GM12874 (cell line): Measurements from ENCODE around the gene RNF168.

Experiments
- TF ChIP-seq, protein P1 (sequence below): IDR thresholded peaks from 2 replicates; pipeline ENCODE4 v1.5.1; 2011; ENCODE audit warnings: low read depth, mild to moderate bottlenecking, control low read depth, low read length, moderate library complexity; ENCODE audit not compliant: insufficient read depth

The RNF168 gene

DNA sequence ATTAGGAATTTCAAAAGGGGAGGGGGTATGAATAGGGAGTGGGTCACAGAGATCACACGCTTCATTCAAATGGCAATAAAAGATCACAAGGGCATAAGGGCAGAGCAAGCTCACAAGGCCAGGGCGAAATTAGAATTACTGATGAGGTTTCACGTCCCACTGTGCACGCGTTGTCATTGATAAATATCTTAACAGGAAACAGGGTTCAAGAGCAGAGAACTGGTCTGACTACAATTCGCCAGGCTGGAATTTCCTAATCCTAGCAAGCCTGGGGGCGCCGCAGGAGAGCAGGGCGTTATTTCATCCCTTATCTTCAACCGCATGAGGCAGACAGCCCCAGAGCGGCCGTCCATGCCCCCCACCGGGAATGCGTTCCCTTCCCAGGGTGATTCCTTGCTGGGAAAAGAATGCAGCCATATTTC lies 29.7 kb upstream of the RNF168 start:
- TF ChIP-seq, protein P1, sequence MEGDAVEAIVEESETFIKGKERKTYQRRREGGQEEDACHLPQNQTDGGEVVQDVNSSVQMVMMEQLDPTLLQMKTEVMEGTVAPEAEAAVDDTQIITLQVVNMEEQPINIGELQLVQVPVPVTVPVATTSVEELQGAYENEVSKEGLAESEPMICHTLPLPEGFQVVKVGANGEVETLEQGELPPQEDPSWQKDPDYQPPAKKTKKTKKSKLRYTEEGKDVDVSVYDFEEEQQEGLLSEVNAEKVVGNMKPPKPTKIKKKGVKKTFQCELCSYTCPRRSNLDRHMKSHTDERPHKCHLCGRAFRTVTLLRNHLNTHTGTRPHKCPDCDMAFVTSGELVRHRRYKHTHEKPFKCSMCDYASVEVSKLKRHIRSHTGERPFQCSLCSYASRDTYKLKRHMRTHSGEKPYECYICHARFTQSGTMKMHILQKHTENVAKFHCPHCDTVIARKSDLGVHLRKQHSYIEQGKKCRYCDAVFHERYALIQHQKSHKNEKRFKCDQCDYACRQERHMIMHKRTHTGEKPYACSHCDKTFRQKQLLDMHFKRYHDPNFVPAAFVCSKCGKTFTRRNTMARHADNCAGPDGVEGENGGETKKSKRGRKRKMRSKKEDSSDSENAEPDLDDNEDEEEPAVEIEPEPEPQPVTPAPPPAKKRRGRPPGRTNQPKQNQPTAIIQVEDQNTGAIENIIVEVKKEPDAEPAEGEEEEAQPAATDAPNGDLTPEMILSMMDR = no peak

DNA sequence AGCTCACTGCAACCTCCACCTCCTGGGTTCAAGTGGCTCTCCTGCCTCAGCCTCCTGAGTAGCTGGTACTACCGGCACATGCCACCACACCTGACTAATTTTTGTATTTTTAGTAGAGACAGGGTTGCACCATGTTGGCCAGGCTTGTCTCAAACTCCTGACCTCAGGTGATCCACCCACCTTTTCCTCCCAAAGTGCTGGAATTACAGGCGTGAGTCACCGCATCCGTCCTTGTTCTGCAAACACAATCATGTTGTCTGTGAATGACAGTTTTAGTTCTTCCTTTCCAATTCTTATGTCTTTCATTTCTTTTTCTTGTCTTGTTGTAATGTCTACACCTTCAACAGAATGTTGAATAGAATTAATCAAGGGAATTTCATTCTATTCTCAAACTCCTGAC lies 27.9 kb upstream of the RNF168 start:
- TF ChIP-seq, protein P1 = no peak

DNA sequence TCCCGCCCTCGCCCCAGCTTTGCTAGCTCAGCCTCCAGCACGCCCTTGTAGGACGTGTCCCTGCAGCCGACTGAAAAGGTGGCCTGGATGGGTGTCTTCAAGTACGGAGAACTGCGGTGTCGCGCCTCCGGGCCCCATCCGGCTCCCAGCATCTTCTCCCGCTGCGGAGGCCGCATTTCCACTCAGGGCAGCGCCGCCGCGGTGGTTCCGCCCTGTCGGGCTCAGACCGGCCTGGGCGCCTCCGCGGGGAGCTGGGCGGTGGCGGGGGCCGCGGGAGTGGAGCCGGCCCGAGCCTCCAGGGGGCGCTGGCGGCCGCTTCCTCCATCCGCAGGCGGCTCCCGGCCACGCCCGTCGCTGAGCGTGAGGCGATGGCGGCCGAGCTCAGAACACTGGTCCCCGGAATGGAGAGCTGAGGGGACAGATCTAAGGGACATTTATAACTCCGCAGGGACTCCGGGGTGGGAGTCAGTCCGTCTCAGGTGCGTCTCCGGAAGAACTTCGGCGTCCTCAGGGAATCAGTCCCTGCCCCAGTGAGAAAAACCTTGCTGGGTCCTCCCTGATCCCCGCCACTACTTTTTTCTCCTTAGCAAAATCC lies 25.2 kb upstream of the RNF168 start:
- TF ChIP-seq, protein P1 = peak; percentile 83

DNA sequence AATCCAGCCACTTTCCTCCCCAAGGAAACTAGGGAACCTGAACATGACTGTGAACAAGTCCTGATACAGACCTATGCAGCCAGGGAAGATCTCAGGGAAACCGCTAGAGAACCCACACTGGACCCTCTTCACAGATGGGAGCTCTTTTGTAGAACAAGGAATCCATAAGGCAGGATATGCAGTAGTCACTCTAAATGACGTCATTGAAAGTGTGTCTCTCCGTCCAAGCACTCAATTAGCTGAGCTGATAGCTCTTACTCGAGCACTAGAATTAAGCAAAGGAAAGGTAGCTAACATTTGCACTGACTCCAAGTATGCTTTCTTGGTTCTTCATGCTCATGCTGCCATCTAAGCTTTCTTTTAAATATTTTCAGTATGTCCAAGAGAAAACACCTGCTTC lies 21.6 kb upstream of the RNF168 start:
- TF ChIP-seq, protein P1 = no peak

DNA sequence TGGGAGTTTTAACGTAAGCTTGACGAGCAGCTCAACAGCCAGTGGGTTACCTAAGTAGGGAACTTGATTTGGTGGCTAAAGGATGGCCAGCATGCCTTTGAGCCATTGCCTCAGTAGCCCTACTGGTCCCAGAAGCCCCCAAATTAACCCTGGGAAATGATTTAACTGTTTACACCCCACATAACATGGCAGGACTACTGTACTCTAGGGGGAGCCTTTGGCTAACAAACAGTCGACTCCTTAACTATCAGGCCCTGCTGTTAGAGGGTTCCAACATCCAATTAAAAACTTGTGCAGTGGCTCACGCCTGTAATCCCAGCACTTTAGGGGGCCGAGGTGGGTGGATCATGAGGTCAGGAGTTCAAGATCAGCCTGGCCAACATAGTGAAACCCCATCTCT lies 21.0 kb upstream of the RNF168 start:
- TF ChIP-seq, protein P1 = no peak

DNA sequence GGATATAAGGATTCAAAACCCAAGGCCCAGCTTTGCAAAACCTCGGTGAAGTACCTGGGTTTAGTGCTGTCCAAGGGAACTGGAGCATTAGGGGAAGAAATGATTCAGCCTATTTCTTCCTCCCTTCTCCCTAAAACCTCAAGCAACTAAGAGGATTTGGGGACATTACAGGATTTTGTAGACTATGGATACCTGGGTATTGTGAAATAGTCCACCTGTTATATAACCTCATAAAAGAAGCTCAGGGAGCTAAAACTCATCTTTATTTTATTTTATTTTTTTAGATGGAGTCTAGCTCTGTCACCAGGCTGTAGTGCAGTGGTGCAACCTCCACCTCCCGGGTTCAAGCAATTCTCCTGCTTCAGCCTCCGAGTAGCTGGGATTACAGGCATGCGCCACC lies 20.3 kb upstream of the RNF168 start:
- TF ChIP-seq, protein P1 = no peak

DNA sequence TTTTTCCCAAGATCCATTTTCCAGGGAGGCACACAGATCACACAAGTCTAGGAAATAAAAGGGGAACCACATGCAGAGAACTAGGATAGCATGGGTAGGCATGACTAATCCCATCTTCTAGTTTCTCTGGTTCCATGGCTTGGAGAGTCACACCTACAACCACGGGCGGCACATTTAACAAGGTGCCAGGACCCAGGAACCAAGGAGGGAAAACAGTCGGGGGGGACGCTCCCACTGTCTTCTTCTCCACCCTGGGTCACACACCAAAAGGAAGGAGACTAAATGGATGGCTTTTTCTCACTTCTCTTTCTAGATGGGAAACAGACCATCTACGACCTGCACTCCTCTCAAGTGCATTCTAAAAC lies 16.1 kb upstream of the RNF168 start:
- TF ChIP-seq, protein P1 = no peak
